Neural progenitor cell (in vitro differentiated cells): ENCODE data around the gene ACACA. TPM values are rescaled to one million over a fixed set of nuclear protein-coding genes. Genes with fewer than 3 reads are reported as not detected.

Source experiments
- DNase-seq: peaks from one replicate; pipeline ENCODE4 v3.0.0-alpha.2; 2016; ENCODE audit warnings: low spot score
- H2AFZ ChIP-seq: fragments of 200-600 bp; sonication (generic); replicated peaks from 2 replicates; pipeline ENCODE4 v1.6.1; 2016; ENCODE audit warnings: antibody characterized with exemption
- H3F3A ChIP-seq: fragments of 200-600 bp; sonication (generic); 2 replicates; pipeline ENCODE4 v1.6.1; 2016; ENCODE audit warnings: antibody characterized with exemption, low read depth
- H3K27ac ChIP-seq: fragments of 200-600 bp; sonication (generic); 2 replicates; pipeline ENCODE4 v1.5.1; 2016; ENCODE audit warnings: mild to moderate bottlenecking
- H3K27me3 ChIP-seq: fragments of 200-600 bp; sonication (generic); 2 replicates; pipeline ENCODE4 v1.6.1; 2016; ENCODE audit warnings: mild to moderate bottlenecking, moderate library complexity
- H3K36me3 ChIP-seq: fragments of 200-600 bp; sonication (generic); 2 replicates; pipeline ENCODE4 v1.5.1; 2016
- H3K4me1 ChIP-seq: fragments of 200-600 bp; sonication (generic); 2 replicates; pipeline ENCODE4 v1.6.1; 2016; ENCODE audit warnings: mixed run types
- H3K4me2 ChIP-seq: fragments of 200-600 bp; sonication (generic); 2 replicates; pipeline ENCODE4 v1.6.1; 2016
- H3K4me3 ChIP-seq: fragments of 200-600 bp; sonication (generic); 2 replicates; pipeline ENCODE4 v1.5.1; 2016
- H3K79me2 ChIP-seq: fragments of 200-600 bp; sonication (generic); 2 replicates; pipeline ENCODE4 v1.6.1; 2016; ENCODE audit warnings: low read depth
- H3K9ac ChIP-seq: fragments of 200-600 bp; sonication (generic); 2 replicates; pipeline ENCODE4 v1.6.1; 2016
- H3K9me3 ChIP-seq: fragments of 200-600 bp; sonication (generic); 2 replicates; pipeline ENCODE4 v1.5.1; 2016; ENCODE audit warnings: low read depth
- H4K20me1 ChIP-seq: fragments of 200-600 bp; sonication (generic); 2 replicates; pipeline ENCODE4 v1.6.1; 2016; ENCODE audit warnings: low read depth
- H3K27ac Mint-ChIP-seq: 3 replicates; pipeline ENCODE4 v1.8.0; 2021; ENCODE audit warnings: mixed read lengths
- H3K27me3 Mint-ChIP-seq: 2 replicates; pipeline ENCODE4 v1.8.0; 2022; ENCODE audit warnings: low read depth, mild to moderate bottlenecking, inconsistent platforms, moderate library complexity, mixed read lengths; ENCODE audit not compliant: insufficient read depth
- H3K36me3 Mint-ChIP-seq: 3 replicates; pipeline ENCODE4 v1.8.0; 2021; ENCODE audit warnings: mixed read lengths
- H3K4me1 Mint-ChIP-seq: 3 replicates; pipeline ENCODE4 v1.8.0; 2021; ENCODE audit warnings: mixed read lengths
- H3K4me3 Mint-ChIP-seq: 3 replicates; pipeline ENCODE4 v1.8.0; 2021; ENCODE audit warnings: mild to moderate bottlenecking, moderate library complexity, mixed read lengths
- H3K9me3 Mint-ChIP-seq: 3 replicates; pipeline ENCODE4 v1.8.0; 2020; ENCODE audit warnings: mixed read lengths
- CTCF ChIP-seq: fragments of 200-600 bp; sonication (generic); IDR thresholded peaks from 2 replicates; pipeline ENCODE4 v1.5.1; 2017; ENCODE audit warnings: antibody characterized with exemption, mild to moderate bottlenecking
- EZH2 ChIP-seq: fragments of 200-600 bp; sonication (generic); IDR thresholded peaks from 2 replicates; pipeline ENCODE4 v1.6.1; 2017; ENCODE audit warnings: antibody characterized with exemption, mild to moderate bottlenecking, moderate library complexity
- EZH2phosphoT487 ChIP-seq: fragments of 200-600 bp; sonication (generic); IDR thresholded peaks from 2 replicates; pipeline ENCODE4 v1.6.1; 2017; ENCODE audit warnings: antibody characterized with exemption
- total RNA-seq: library from RNA; depleted of rRNA; stranded (reverse); fragments of >200 nt; gene quantifications from 2 replicates; pipeline ENCODE4 v1.2.3, GENCODE V29; 2015; ENCODE audit warnings: low replicate concordance

The ACACA gene
- total RNA-seq, 1 donor from 2014 or later, result 88.6 TPM

- Histone ChIP-seq H4K20me1 (no peaks in the 10 kb centered on the region), H3K27me3 (no peaks in the 10 kb centered on the region), H3K9ac (no peak overlapping the region), H3K4me3 (no peak overlapping the region), H3K9me3 (no peaks in the 10 kb centered on the region), H3K27ac (no peak overlapping the region), H3K4me1 (peaks cover 3% of the 10 kb centered on the region), H2AFZ (no peak overlapping the region), H3F3A (peaks cover 7% of the 10 kb centered on the region), H3K4me2 (no peak overlapping the region), H3K79me2 (no peaks in the 10 kb centered on the region), H3K36me3 (no peaks in the 10 kb centered on the region)
- DNase-seq, result no peak
- Mint-ChIP-seq H3K27ac (no peak overlapping the region), H3K36me3 (peaks cover 36% of the 10 kb centered on the region), H3K9me3 (no peaks in the 10 kb centered on the region), H3K27me3 (peaks cover 6% of the 10 kb centered on the region), H3K4me3 (no peak overlapping the region), H3K4me1 (peaks cover 12% of the 10 kb centered on the region)
- TF ChIP-seq CTCF (no peak), EZH2phosphoT487 (no peak), EZH2 (no peak)
Measured at GRCh38 chr17:37094391-37094790, 312.2 kb downstream of the ACACA start.

- Histone ChIP-seq H3K27me3 (no peaks in the 10 kb centered on the region), H4K20me1 (no peaks in the 10 kb centered on the region)
- peaks cover 28% of the 10 kb centered on the region for H3K4me1 Mint-ChIP-seq
Measured at GRCh38 chr17:37092701-37093100, 313.9 kb downstream of the ACACA start.

GRCh38 chr17:37092071-37092470, 314.6 kb downstream of the ACACA start:
- no peaks in the 10 kb centered on the region for H3K9me3 Mint-ChIP-seq
- Histone ChIP-seq H2AFZ (no peak overlapping the region), H3K36me3 (peaks cover 3% of the 10 kb centered on the region), H3K79me2 (no peaks in the 10 kb centered on the region), H3K9ac (no peak overlapping the region), H3K9me3 (no peaks in the 10 kb centered on the region), H3K4me1 (peaks cover 12% of the 10 kb centered on the region), H3K27ac (no peak overlapping the region), H3F3A (peaks cover 8% of the 10 kb centered on the region), H3K27me3 (no peaks in the 10 kb centered on the region), H4K20me1 (no peaks in the 10 kb centered on the region), H3K4me3 (no peak overlapping the region), H3K4me2 (no peak overlapping the region)
- H3K36me3 Mint-ChIP-seq, result peaks cover 24% of the 10 kb centered on the region
- peaks cover 30% of the 10 kb centered on the region for H3K4me1 Mint-ChIP-seq
- H3K27ac Mint-ChIP-seq, result no peak overlapping the region
- TF ChIP-seq CTCF (no peak), EZH2 (no peak), EZH2phosphoT487 (no peak)
- no peak for DNase-seq
- H3K27me3 Mint-ChIP-seq, result peaks cover 3% of the 10 kb centered on the region
- no peak overlapping the region for H3K4me3 Mint-ChIP-seq

More at GRCh38 chr17:37092701-37093100, 313.9 kb downstream of the ACACA start:
- Mint-ChIP-seq H3K36me3 (peaks cover 28% of the 10 kb centered on the region), H3K27me3 (peaks cover 3% of the 10 kb centered on the region), H3K9me3 (no peaks in the 10 kb centered on the region), H3K4me3 (no peak overlapping the region), H3K27ac (no peak overlapping the region)
- Histone ChIP-seq H3K4me2 (no peak overlapping the region), H3K4me1 (peaks cover 12% of the 10 kb centered on the region), H3K9me3 (no peaks in the 10 kb centered on the region), H3K4me3 (no peak overlapping the region), H3K27ac (no peak overlapping the region), H2AFZ (no peak overlapping the region), H3F3A (peaks cover 8% of the 10 kb centered on the region), H3K9ac (no peak overlapping the region), H3K79me2 (no peaks in the 10 kb centered on the region), H3K36me3 (no peaks in the 10 kb centered on the region)
- TF ChIP-seq EZH2 (no peak), CTCF (no peak), EZH2phosphoT487 (no peak)
- DNase-seq, result no peak
